GM10266 (cell line): ENCODE results near the gene PDGFD.

Source experiments
- DNase-seq: peaks from one replicate; pipeline ENCODE4 v3.0.0; 2012; ENCODE audit errors: extremely low spot score
- CTCF ChIP-seq: IDR thresholded peaks from 2 replicates; pipeline ENCODE4 v1.5.1; 2012; ENCODE audit warnings: mild to moderate bottlenecking, low read depth; ENCODE audit not compliant: control insufficient read depth, insufficient read depth; ENCODE audit errors: missing control alignments

The PDGFD gene

GRCh38 chr11:104005234-104005855 lies 158.6 kb downstream of the PDGFD start:
- no peak for TF ChIP-seq CTCF
- DNase-seq, result no peak

GRCh38 chr11:104003491-104003890 lies 160.5 kb downstream of the PDGFD start:
- DNase-seq, result no peak
- no peak for TF ChIP-seq CTCF

GRCh38 chr11:104001561-104002056 lies 162.3 kb downstream of the PDGFD start:
- no peak for TF ChIP-seq CTCF
- no peak for DNase-seq

- no peak for DNase-seq
- no peak for TF ChIP-seq CTCF
Observed at GRCh38 chr11:104000798-104001197, 163.1 kb downstream of the PDGFD start.

GRCh38 chr11:103998826-103999508 lies 165.0 kb downstream of the PDGFD start:
- TF ChIP-seq CTCF, result no peak
- no peak for DNase-seq

GRCh38 chr11:103997082-103997481 lies 166.9 kb downstream of the PDGFD start:
- DNase-seq, result no peak
- no peak for TF ChIP-seq CTCF

GRCh38 chr11:103995896-103996295 lies 168.1 kb downstream of the PDGFD start:
- DNase-seq, result no peak

More at GRCh38 chr11:103995896-103996295, 168.1 kb downstream of the PDGFD start:
- no peak for TF ChIP-seq CTCF
